CD4-positive, alpha-beta T cell treated with Interleukin-1 beta for 1 hour (primary cell): ENCODE data around the gene DEFB131A.
"Not testable (repeated sequence)": the region's sequence is repeated elsewhere in the genome, so short reads cannot be mapped to it uniquely, and the experiment has no call there.

ENCODE experiments used
- DNase-seq, 2 donors: peaks; one replicate each; pipeline ENCODE4 v3.0.0-alpha.2; 2020 to 2022

Gene DEFB131A

GRCh38 chr4:9444114-9444513 is at the start of gene DEFB131A:
TSS of gene DEFB131A (plus strand) at chr4:9444414. CDS start at chr4:9444534, 120 bp downstream.
- DNase-seq = not testable (repeated sequence)

- not testable (repeated sequence) for DNase-seq
These were observed 38.4 kb upstream of the DEFB131A start for GRCh38 chr4:9405774-9406173.

- DNase-seq = not testable (repeated sequence)
These were observed 37.7 kb upstream of the DEFB131A start for GRCh38 chr4:9406491-9406890.

GRCh38 chr4:9409793-9410192 is 34.4 kb upstream of the DEFB131A start:
- DNase-seq = no peak

- not testable (repeated sequence) for DNase-seq
These were observed 22.2 kb upstream of the DEFB131A start for GRCh38 chr4:9421884-9422455.

- DNase-seq = not testable (repeated sequence)
These were observed 18.3 kb upstream of the DEFB131A start for GRCh38 chr4:9425916-9426315.

- DNase-seq = not testable (repeated sequence)
These were observed 14.2 kb upstream of the DEFB131A start for GRCh38 chr4:9430061-9430460.

GRCh38 chr4:9433320-9433719 is 10.9 kb upstream of the DEFB131A start:
- not testable (repeated sequence) for DNase-seq

GRCh38 chr4:9436728-9437127 is 7.5 kb upstream of the DEFB131A start:
- not testable (repeated sequence) for DNase-seq

GRCh38 chr4:9442355-9442754 is 1.9 kb upstream of the DEFB131A start:
- not testable (repeated sequence) for DNase-seq

- not testable (repeated sequence) for DNase-seq
These were observed 467 bp downstream of the DEFB131A start for GRCh38 chr4:9444681-9445080.

GRCh38 chr4:9452251-9452650 is 8.0 kb downstream of the DEFB131A start:
- not testable (repeated sequence) for DNase-seq

GRCh38 chr4:9454284-9454683 is 10.1 kb downstream of the DEFB131A start:
- DNase-seq = not testable (repeated sequence)

GRCh38 chr4:9455046-9455445 is 10.8 kb downstream of the DEFB131A start:
- DNase-seq = not testable (repeated sequence)

GRCh38 chr4:9479466-9479865 is 35.3 kb downstream of the DEFB131A start:
- not testable (repeated sequence) for DNase-seq

GRCh38 chr4:9480066-9480465 is 35.9 kb downstream of the DEFB131A start:
- not testable (repeated sequence) for DNase-seq

- DNase-seq = not testable (repeated sequence)
These were observed 38.7 kb downstream of the DEFB131A start for GRCh38 chr4:9482871-9483270.

GRCh38 chr4:9483682-9484081 is 39.5 kb downstream of the DEFB131A start:
- not testable (repeated sequence) for DNase-seq

- not testable (repeated sequence) for DNase-seq
These were observed 42.7 kb downstream of the DEFB131A start for GRCh38 chr4:9486880-9487279.

- DNase-seq = not testable (repeated sequence)
These were observed 44.6 kb downstream of the DEFB131A start for GRCh38 chr4:9488796-9489195.

GRCh38 chr4:9490496-9490895 is 46.3 kb downstream of the DEFB131A start:
- not testable (repeated sequence) for DNase-seq

- not testable (repeated sequence) for DNase-seq
These were observed 46.8 kb downstream of the DEFB131A start for GRCh38 chr4:9490986-9491385.

GRCh38 chr4:9493589-9493988 is 49.4 kb downstream of the DEFB131A start:
- not testable (repeated sequence) for DNase-seq

GRCh38 chr4:9494256-9495035 is 50.2 kb downstream of the DEFB131A start:
- not testable (repeated sequence) for DNase-seq
